SU-DHL-6 (cell line): Measurements from ENCODE around the gene RAD23A.

Experiments used
- CTCF ChIP-seq: fragments of 200-600 bp; sonication (generic); IDR thresholded peaks from one replicate; pipeline ENCODE4 v1.5.1; 2017; ENCODE audit warnings: antibody characterized with exemption, mild to moderate bottlenecking, low read length, moderate library complexity; ENCODE audit not compliant: insufficient read depth, poor library complexity, severe bottlenecking
- EZH2phosphoT487 ChIP-seq: fragments of 200-600 bp; sonication (generic), shearing (Covaris generic); conservative IDR thresholded peaks from 2 replicates; pipeline ENCODE4 v1.6.1; 2018; ENCODE audit warnings: mild to moderate bottlenecking, antibody characterized with exemption, low read length, moderate library complexity, mixed read lengths

GRCh38 chr19:12995596-12996405, 50.1 kb downstream of the RAD23A start:
- TF ChIP-seq CTCF = no peak
- no peak for TF ChIP-seq EZH2phosphoT487
